ENCODE data around the gene HOXB5.

HOXB5 gene

GRCh38 chr17:48601539-48602425, 8.2 kb upstream of the HOXB5 start:
- DNase-seq, result no peak

DNA sequence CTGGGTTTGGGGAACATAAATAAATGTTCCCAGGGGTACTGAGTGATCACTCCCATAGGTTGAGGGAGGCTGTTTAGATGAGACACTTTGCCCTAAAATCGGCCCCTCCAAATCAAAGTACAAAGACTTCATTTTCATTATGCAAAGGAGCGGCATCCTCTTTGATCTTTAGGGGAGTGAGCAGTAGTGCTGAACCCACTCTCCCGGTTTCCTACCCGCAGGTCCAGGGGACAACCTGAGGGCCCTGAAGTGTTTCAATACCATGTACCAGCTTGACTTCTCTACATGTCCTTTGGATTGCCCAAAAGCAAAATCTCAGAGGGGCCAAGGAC, 7.6 kb upstream of the HOXB5 start:
- DNase-seq, result no peak

DNA sequence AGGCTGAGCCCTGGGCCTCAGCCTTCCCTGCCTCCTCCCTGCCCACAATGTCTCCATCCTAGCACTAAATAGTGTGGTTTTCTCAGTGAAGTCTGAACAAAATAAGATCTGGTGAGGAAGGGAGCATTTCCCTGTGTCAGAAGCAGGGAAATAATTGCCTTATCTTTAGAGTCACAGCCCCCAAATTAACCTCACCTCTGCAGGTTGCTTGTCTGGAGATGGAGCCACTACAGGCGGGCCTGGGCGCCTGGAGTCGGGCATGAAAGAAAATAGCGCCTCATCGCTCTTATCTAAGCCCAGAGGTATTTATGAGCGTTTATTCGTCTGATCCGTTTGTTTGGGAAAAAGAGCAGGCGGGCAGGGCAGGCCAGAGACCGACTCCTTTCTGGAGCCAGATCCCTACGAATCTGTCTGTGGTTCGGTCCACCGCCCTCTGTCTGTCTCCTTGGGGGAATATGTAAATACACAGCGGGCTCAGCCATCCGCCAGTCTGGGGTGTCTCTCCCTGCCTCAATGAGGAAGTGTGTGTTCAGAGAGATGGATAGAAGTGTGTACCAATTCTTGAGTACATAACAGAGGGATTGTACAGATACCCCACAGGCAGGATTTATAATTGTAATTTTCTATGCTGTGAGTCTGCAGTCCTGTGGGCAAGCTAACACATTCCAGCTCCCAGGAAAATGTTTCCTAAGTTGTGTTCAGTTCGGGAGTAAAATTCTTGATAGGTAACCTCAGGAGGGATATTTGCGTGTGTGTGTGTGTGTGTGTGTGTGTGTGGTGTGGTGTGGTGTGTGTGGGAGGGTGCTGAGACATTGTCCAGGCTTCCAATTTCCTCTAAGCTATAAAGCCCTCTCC, 6.9 kb upstream of the HOXB5 start:
- no peak for DNase-seq

GRCh38 chr17:48599354-48599753, 5.8 kb upstream of the HOXB5 start:
- no peak for DNase-seq

- no peak for DNase-seq
These were observed 5.2 kb upstream of the HOXB5 start for GRCh38 chr17:48598736-48599135.

- no peak for DNase-seq
These were observed 4.4 kb upstream of the HOXB5 start for GRCh38 chr17:48597778-48598631.

DNA sequence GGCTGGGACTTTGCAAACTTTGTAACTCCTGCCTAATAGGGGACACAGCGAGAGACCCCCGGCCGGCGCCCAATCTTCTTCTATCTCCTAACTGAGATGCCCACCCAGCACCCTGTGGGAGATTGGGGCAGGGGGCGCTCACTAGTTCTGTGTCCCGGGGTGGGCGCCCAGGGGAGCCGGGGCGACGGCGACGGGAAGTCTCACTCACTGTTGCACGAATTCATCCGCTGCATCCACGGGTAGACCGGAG, 3.9 kb upstream of the HOXB5 start:
- no peak for DNase-seq

DNA sequence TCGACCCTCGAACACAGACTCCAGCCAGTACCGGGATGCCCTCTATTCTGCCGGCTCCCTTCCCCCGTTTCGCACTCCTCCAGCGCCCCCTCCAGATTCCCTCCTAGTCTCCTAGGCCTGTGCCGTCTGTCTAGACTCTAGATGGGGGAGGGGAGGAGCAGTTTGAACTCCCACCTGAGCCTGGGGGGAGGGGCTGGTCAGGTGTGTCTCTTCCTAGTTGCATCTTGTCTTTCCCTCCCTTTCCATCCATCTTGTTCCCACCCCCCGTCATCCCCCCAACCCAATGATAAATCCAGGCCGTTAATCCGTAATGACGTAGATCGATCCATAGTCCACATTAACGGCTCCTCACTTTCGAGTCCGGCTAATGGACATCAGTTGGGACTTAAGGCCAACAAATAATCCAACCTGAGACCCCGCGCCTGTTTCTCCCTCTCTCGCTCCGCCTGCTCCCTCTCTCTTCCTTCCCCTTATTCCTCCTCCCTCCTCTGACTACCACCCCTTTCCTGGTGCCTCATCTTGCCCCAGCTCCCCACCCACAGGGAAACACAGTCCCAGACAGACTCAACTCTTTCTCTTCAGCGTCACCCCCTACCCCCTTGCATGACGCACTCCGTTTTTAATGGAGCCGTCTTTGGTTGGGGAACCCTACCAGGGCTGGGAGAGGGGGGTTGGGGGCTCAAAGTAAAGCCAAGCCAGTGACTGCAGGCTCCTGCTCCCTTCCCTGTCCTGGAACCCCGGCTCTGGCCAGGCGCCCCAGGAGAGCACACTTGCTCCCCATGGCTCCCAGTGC, 3.4 kb upstream of the HOXB5 start:
- DNase-seq, result no peak

- no peak for DNase-seq
These were observed 2.6 kb upstream of the HOXB5 start for GRCh38 chr17:48596000-48596734.

- DNase-seq, result no peak
These were observed 1.9 kb upstream of the HOXB5 start for GRCh38 chr17:48595278-48595999.

DNA sequence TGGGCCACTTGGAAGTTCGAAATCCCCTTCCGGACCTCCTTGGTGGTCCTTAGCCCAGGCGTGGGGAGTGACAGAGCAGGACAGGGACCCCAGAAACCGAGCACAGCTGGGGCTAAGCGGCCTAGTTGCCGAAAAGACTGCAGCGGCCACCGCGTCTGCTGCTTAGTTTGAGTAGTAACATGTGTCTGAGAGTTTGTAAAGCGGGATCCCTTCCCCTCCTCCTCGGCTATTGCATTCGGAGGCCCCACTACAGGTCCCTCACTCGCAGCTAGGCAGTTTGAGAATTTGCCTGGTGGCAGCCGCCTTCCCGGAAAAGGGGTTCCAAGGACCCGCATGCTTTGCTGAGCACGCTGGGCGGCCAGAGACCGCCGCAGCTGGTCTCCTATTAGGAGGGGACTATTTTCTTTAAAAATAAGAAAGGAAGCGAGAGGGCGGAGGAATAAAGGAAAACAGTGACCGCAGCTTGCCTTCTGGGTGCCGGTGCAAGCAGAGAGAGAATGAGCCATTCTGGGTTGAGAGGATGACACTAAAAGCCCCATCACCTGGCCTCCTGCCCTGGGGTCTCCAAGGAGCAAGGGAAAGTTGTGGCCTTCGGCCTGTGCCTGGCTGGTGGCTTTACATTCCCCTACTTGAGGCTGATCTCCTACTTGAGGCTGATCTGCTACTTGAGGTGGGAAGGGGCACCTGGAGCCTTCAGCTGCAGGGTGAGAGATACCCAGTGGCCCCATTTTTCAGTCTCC, 1.1 kb upstream of the HOXB5 start:
- no peak for DNase-seq

- DNase-seq, result no peak
These were observed 410 bp upstream of the HOXB5 start for GRCh38 chr17:48593840-48594537.

- DNase-seq, result no peak
These were observed 1.0 kb downstream of the HOXB5 start for GRCh38 chr17:48592577-48592976.

- no peak for DNase-seq
These were observed 1.5 kb downstream of the HOXB5 start for GRCh38 chr17:48592057-48592514.

DNA sequence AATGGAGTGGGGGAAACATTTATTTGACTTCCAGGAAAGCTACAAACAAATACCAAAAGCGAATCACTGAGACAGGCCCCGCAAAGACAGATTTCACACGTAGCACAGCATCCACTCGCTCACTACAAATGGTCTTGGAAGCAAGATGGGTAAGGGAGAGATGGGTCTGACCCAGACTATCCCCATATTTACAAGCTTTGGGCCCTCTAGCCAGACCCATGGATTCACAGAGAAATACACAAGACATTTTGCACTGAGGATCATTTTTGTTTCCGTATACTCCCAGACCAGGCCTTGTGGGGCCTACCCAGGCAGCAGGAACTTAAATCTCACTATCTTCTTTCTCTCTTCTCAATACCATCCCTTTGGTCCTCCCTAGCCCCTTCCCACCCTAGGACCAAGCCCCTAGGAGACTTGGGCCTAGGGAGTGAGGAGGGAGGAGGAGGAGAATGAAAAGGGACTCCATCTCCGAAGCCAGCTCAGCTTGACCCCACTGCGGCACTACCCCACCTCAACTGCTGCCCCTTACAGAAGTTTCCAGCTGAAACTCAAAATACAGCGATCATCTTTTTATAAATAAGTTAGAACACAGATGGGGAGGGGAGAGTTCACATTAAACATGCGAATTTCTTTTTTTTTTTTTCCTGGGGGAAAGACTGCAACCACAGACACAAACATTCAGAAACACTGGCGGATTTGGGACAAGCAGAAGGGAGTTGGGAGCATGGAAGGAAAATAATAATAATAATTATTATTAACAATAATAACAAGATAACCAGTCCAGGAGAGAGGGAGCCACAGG, 2.1 kb downstream of the HOXB5 start:
- DNase-seq, result no peak

- DNase-seq, result no peak
These were observed 2.9 kb downstream of the HOXB5 start for GRCh38 chr17:48590607-48591161.

DNA sequence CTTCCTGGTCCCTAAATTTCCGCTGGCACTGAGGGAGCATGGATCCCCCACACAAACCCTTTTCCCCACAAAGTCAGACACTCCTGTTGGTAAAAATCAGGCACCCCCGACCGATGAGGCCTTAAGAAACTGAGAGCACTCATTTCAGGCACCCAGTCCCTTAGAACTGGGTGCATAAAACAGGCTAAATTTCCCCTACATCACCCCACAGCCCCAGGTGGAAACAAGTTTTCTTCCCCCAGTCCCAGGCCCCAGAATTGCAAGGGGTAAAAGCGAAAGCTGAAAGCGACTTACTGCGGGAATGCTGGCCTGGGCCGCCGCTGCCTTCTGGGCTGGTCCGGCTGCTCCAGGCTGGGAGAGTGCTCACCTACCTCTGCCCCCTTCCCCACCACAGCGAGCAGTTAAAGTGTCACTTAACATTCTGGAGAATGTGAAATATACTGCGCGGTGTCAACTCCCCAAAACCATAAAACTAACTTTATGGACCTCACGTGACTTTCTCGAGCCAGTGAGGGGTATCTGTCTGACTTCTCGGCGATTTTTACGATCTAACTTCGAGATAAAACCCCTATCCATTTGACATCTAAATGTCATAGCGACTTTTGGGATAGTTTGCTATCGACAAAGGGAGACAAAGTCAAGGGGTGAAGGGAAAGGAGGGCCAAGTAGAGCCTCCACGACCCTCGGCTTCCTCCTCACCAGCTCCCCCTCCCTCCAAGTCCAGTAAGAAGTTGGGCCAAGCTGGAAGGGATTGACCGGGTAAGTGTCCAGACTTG, 3.6 kb downstream of the HOXB5 start, which contains the start of gene HOXB3:
HOXB3 (minus strand) TSS at position 411 of the 776 bp plus-strand sequence. CDS start 37,767 bp downstream, outside the sequence.
- DNase-seq, result no peak

Data from NCI-H524 treated with DMSO at 0.1 percent for 48 hours (cell line).